ENCODE results near the gene SMC1A.

The SMC1A gene

GRCh38 chrX:53340852-53341645 lies 81.4 kb downstream of the SMC1A start:
- no peak for DNase-seq (ENCODE audit: low spot score)

GRCh38 chrX:53337101-53337500 lies 85.4 kb downstream of the SMC1A start:
- no peak for DNase-seq (ENCODE audit: low spot score)

GRCh38 chrX:53333853-53334252 lies 88.6 kb downstream of the SMC1A start:
- no peak for DNase-seq (ENCODE audit: low spot score)

GRCh38 chrX:53332204-53332603 lies 90.2 kb downstream of the SMC1A start:
- DNase-seq (ENCODE audit: low spot score): no peak

- no peak for DNase-seq (ENCODE audit: low spot score)
These were observed 92.1 kb downstream of the SMC1A start for GRCh38 chrX:53330331-53330730.

- no peak for DNase-seq (ENCODE audit: low spot score)
These were observed 97.7 kb downstream of the SMC1A start for GRCh38 chrX:53324803-53325202.

Measured in AG20443 (cell line).